Endothelial cell of umbilical vein (primary cell): ENCODE results near the gene DNAAF5. TPM values are rescaled to one million over a fixed set of nuclear protein-coding genes. Genes with fewer than 3 reads are reported as not detected.

Experiments used
- BruUV-seq: library from RNA; stranded (reverse); fragments of 400-500 nt; replicated peaks from 2 replicates; lab custom pipeline; 2021; lab: Mats Ljungman, UMichigan
- CTCF ChIA-PET: fragments of 300-600, 350-600 bp; sonication (Branson Sonifier 250); formaldehyde crosslinking; loops from one replicate; lab custom pipeline; 2021; ENCODE audit warnings: antibody characterized with exemption, inconsistent platforms; lab: Charles Lee
- POLR2A ChIA-PET: fragments of 300-600, 350-600 bp; sonication (Branson Sonifier 250); formaldehyde crosslinking; loops from one replicate; lab custom pipeline; 2021; ENCODE audit warnings: antibody characterized with exemption, inconsistent platforms; lab: Charles Lee
- DNase-seq: peaks from one replicate; pipeline ENCODE4 v3.0.0-alpha.2; 2011; ENCODE audit warnings: low read depth, low spot score
- FAIRE-seq: peaks from 2 replicates; lab custom pipeline; 2011; peaks lifted over from hg19 to GRCh38; lab: Jason Lieb, UNC
- H2AFZ ChIP-seq: 2 replicates; pipeline ENCODE4 v1.6.0; 2012; ENCODE audit warnings: low read depth, low read length, control low read depth, inconsistent platforms
- H3K27ac ChIP-seq: 2 replicates; pipeline ENCODE4 v1.5.1; 2011; ENCODE audit warnings: low read depth, mild to moderate bottlenecking, control low read depth, low read length, moderate library complexity; ENCODE audit not compliant: insufficient read depth
- H3K27me3 ChIP-seq, 2 experiments: 2 replicates each; pipeline versions ENCODE4 v1.6.0 to v1.6.1; 2011; ENCODE audit warnings: low read length in 2 of 2, mixed read lengths in 1 of 2; ENCODE audit not compliant: control insufficient read depth in 2 of 2, insufficient read depth in 2 of 2
- H3K36me3 ChIP-seq, 2 experiments: 2 replicates in 1 of 2; 3 replicates in 1 of 2; pipeline ENCODE4 v1.5.1; 2011; ENCODE audit warnings: low read length in 2 of 2, mild to moderate bottlenecking in 1 of 2, moderate library complexity in 1 of 2; ENCODE audit not compliant: control insufficient read depth in 2 of 2, insufficient read depth in 2 of 2; ENCODE audit errors: extremely low read depth in 1 of 2
- H3K4me1 ChIP-seq: 3 replicates; pipeline ENCODE4 v1.5.1; 2011; ENCODE audit warnings: mild to moderate bottlenecking, low read length; ENCODE audit not compliant: control insufficient read depth, insufficient read depth; ENCODE audit errors: extremely low read depth
- H3K4me2 ChIP-seq: 2 replicates; pipeline ENCODE4 v1.6.1; 2011; ENCODE audit warnings: low read length, control low read depth, mixed read lengths; ENCODE audit not compliant: insufficient read depth
- H3K4me3 ChIP-seq, 3 experiments: fragments of 200-600 bp in 1 of 3; sonication (generic), shearing (Covaris generic) in 1 of 3; replicated peaks in 1 of 3; 2 replicates each; pipeline ENCODE4 v1.5.1; 2011 to 2016; ENCODE audit warnings: control low read depth in 3 of 3, low read length in 3 of 3, mild to moderate bottlenecking in 2 of 3, inconsistent platforms in 1 of 3, low read depth in 1 of 3, moderate library complexity in 1 of 3; ENCODE audit not compliant: insufficient read depth in 1 of 3
- H3K79me2 ChIP-seq: 2 replicates; pipeline ENCODE4 v1.6.0; 2012; ENCODE audit warnings: low read length, inconsistent platforms; ENCODE audit not compliant: control insufficient read depth, insufficient read depth
- H3K9ac ChIP-seq: replicated peaks from 2 replicates; pipeline ENCODE3; 2011; ENCODE audit warnings: low read length, control low read depth; ENCODE audit not compliant: insufficient read depth; ENCODE audit errors: extremely low read depth
- H3K9me1 ChIP-seq: replicated peaks from 3 replicates; pipeline ENCODE4 v1.6.0; 2011; ENCODE audit warnings: mild to moderate bottlenecking, low read length; ENCODE audit not compliant: control insufficient read depth, insufficient read depth; ENCODE audit errors: extremely low read depth
- H3K9me3 ChIP-seq: replicated peaks from 2 replicates; pipeline ENCODE4 v1.5.1; 2012; ENCODE audit warnings: low read length, inconsistent platforms; ENCODE audit not compliant: control insufficient read depth, insufficient read depth
- H4K20me1 ChIP-seq: replicated peaks from 2 replicates; pipeline ENCODE3; 2011; ENCODE audit warnings: mild to moderate bottlenecking, low read length; ENCODE audit not compliant: control insufficient read depth, insufficient read depth; ENCODE audit errors: extremely low read depth
- EZH2 ChIP-seq: IDR thresholded peaks from 2 replicates; pipeline ENCODE4 v1.6.1; 2012; ENCODE audit warnings: borderline replicate concordance, low read depth, mild to moderate bottlenecking, moderate library complexity, low read length, inconsistent platforms; ENCODE audit not compliant: severe bottlenecking
- FOS ChIP-seq: IDR thresholded peaks from 2 replicates; pipeline ENCODE4 v1.6.1; 2011; ENCODE audit warnings: mild to moderate bottlenecking, low read length, moderate library complexity, borderline replicate concordance; ENCODE audit not compliant: insufficient read depth
- GATA2 ChIP-seq: IDR thresholded peaks from 2 replicates; pipeline ENCODE4 v1.7.0; 2011; ENCODE audit warnings: low read depth, mild to moderate bottlenecking, moderate library complexity, mixed read lengths, low read length; ENCODE audit not compliant: insufficient read length, insufficient read depth
- JUN ChIP-seq: IDR thresholded peaks from 2 replicates; pipeline ENCODE4 v1.6.1; 2011; ENCODE audit warnings: borderline replicate concordance, low read depth; ENCODE audit not compliant: insufficient read length, insufficient read depth
- MAX ChIP-seq: IDR thresholded peaks from 2 replicates; pipeline ENCODE4 v1.6.1; 2011; ENCODE audit not compliant: insufficient read depth, insufficient read length
- MYC ChIP-seq: IDR thresholded peaks from one replicate; pipeline ENCODE4 v1.6.1; 2011; ENCODE audit warnings: mild to moderate bottlenecking, low read depth, low read length
- POLR2A ChIP-seq: IDR thresholded peaks from 2 replicates; pipeline ENCODE4 v1.6.1; 2012; ENCODE audit warnings: low read depth, mild to moderate bottlenecking, control low read depth, low read length
- POLR2AphosphoS5 ChIP-seq: IDR thresholded peaks from 2 replicates; pipeline ENCODE4 v1.6.1; 2012; ENCODE audit warnings: low read depth, mild to moderate bottlenecking, control low read depth, low read length, moderate library complexity; ENCODE audit not compliant: insufficient read depth
- dilution Hi-C: fragments of 300-500 bp; cut with MboI; formaldehyde crosslinking; loops from one replicate; pipeline ENCODE4 v1.15.0; 2019; ENCODE audit warnings: low sequenced_read_pairs; ENCODE audit not compliant: extremely low pct_ligation_motif_present
- intact Hi-C: fragments of 100-400 bp; cut with micrococcal nuclease; formaldehyde crosslinking; loops from one replicate; pipeline ENCODE4 v1.10.0; 2022
- polyA plus RNA-seq, 4 experiments: library from polyadenylated mRNA; depleted of rRNA in 3 of 4; stranded (reverse) in 3 of 4; unstranded in 1 of 4; fragments of >200 nt; gene quantifications; 2 replicates each; pipeline versions ENCODE4 v1.2.1 to v1.2.3, GENCODE V29; 2011 to 2012; ENCODE audit warnings: missing spikeins in 1 of 4
- total RNA-seq: library from RNA; stranded (reverse); gene quantifications from 2 replicates; pipeline ENCODE4 v1.2.3, GENCODE V29; 2021
- TF ChIP-seq, protein P1 (sequence below), 2 donors: IDR thresholded peaks; 1 replicate in 1 of 2; 2 replicates in 1 of 2; pipeline ENCODE4 v1.5.1; 2011; ENCODE audit warnings: low read length in 2 of 2, mild to moderate bottlenecking in 2 of 2, moderate library complexity in 2 of 2, control low read depth in 1 of 2, inconsistent platforms in 1 of 2, low read depth in 1 of 2; ENCODE audit not compliant: insufficient read depth in 1 of 2; ENCODE audit errors: extremely low read depth in 1 of 2

Gene DNAAF5
- total and polyA plus RNA-seq, 2 donors (not counting 3 experiments of a cell fraction or from before 2014, with no cell fraction given), result 49.3 to 65.5 TPM

- Histone ChIP-seq H3K4me3 (no peak overlapping the region), H4K20me1 (no peaks in the 10 kb centered on the region), H3K27me3 (no peaks in the 10 kb centered on the region), H3K4me2 (no peak overlapping the region), H3K9me3 (no peaks in the 10 kb centered on the region), H3K9me1 (no peaks in the 10 kb centered on the region), H2AFZ (peak overlapping the region; percentile 21), H3K27ac (peak overlapping the region; percentile 33), H3K4me1 (peaks cover 13% of the 10 kb centered on the region), H3K9ac (no peak overlapping the region), H3K79me2 (no peaks in the 10 kb centered on the region), H3K36me3 (no peaks in the 10 kb centered on the region)
- dilution Hi-C loops (no loop called here), intact Hi-C loops (no loop called here)
- POLR2A ChIA-PET, result no interaction called here
- BruUV-seq, result no TSS peak
- CTCF ChIA-PET, result no interaction called here
- DNase-seq, result peak; percentile 55
- no peak for TF ChIP-seq POLR2A
- no peak for TF ChIP-seq MAX
- TF ChIP-seq EZH2, result no peak
- no peak for TF ChIP-seq GATA2
- TF ChIP-seq POLR2AphosphoS5, result no peak
- TF ChIP-seq, protein P1, sequence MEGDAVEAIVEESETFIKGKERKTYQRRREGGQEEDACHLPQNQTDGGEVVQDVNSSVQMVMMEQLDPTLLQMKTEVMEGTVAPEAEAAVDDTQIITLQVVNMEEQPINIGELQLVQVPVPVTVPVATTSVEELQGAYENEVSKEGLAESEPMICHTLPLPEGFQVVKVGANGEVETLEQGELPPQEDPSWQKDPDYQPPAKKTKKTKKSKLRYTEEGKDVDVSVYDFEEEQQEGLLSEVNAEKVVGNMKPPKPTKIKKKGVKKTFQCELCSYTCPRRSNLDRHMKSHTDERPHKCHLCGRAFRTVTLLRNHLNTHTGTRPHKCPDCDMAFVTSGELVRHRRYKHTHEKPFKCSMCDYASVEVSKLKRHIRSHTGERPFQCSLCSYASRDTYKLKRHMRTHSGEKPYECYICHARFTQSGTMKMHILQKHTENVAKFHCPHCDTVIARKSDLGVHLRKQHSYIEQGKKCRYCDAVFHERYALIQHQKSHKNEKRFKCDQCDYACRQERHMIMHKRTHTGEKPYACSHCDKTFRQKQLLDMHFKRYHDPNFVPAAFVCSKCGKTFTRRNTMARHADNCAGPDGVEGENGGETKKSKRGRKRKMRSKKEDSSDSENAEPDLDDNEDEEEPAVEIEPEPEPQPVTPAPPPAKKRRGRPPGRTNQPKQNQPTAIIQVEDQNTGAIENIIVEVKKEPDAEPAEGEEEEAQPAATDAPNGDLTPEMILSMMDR (IDR thresholded peaks at IDR 0.05; ENCODE audit: extremely low read depth in 1 of 2, insufficient read depth in 1 of 2, low read depth in 1 of 2, low read length in 2 of 2), result no peak
- no peak for TF ChIP-seq JUN
- no peak for TF ChIP-seq FOS
- no peak for TF ChIP-seq MYC
- peak; percentile 72 for FAIRE-seq
Measured at GRCh38 chr7:696812-697551, 29.5 kb upstream of the DNAAF5 start.
